Spleen (tissue), 11 donors: ENCODE data around the gene CHST15. TPM values are rescaled to one million over a fixed set of nuclear protein-coding genes. Genes with fewer than 3 reads are reported as not detected.

ENCODE experiments used
- DNase-seq: peaks from one replicate; pipeline ENCODE4 v3.0.0-alpha.2; 2020
- H3K27ac ChIP-seq, 8 donors: fragments of 200-600 bp; sonication (generic) in 7 of 8; 1 replicate in 4 of 8; 2 replicates in 4 of 8; pipeline versions ENCODE4 v1.5.0 to v1.8.0; 2016 to 2021; ENCODE audit warnings: inconsistent platforms in 4 of 8, mild to moderate bottlenecking in 4 of 8, moderate library complexity in 1 of 8
- H3K27me3 ChIP-seq, 7 donors: fragments of 200-600 bp; sonication (generic) in 6 of 7; replicated peaks in 1 of 7; 1 replicate in 4 of 7; 2 replicates in 3 of 7; pipeline versions ENCODE4 v1.5.0 to v1.8.0; 2016 to 2021; ENCODE audit warnings: inconsistent platforms in 3 of 7, mild to moderate bottlenecking in 1 of 7
- H3K36me3 ChIP-seq, 6 donors: fragments of 200-600 bp; sonication (generic) in 5 of 6; 1 replicate in 4 of 6; 2 replicates in 2 of 6; pipeline versions ENCODE4 v1.5.0 to v1.8.0; 2016 to 2021; ENCODE audit warnings: inconsistent platforms in 2 of 6
- H3K4me1 ChIP-seq, 6 donors: fragments of 200-600 bp; sonication (generic) in 5 of 6; 1 replicate in 3 of 6; 2 replicates in 3 of 6; pipeline versions ENCODE4 v1.5.0 to v1.8.0; 2016 to 2021; ENCODE audit warnings: inconsistent platforms in 3 of 6
- H3K4me3 ChIP-seq, 8 donors: fragments of 200-600 bp; sonication (generic) in 7 of 8; 1 replicate in 4 of 8; 2 replicates in 4 of 8; pipeline versions ENCODE4 v1.5.0 to v1.8.0; 2016 to 2021; ENCODE audit warnings: inconsistent platforms in 4 of 8, mild to moderate bottlenecking in 4 of 8, moderate library complexity in 2 of 8
- H3K9me3 ChIP-seq, 8 donors: fragments of 200-600 bp; sonication (generic) in 7 of 8; 1 replicate in 4 of 8; 2 replicates in 4 of 8; pipeline versions ENCODE4 v1.5.0 to v1.8.0; 2016 to 2021; ENCODE audit warnings: inconsistent platforms in 4 of 8
- POLR2A ChIP-seq, 3 donors: fragments of 450-650 bp; IDR thresholded peaks; one replicate each; pipeline ENCODE4 v1.5.1; 2017; ENCODE audit warnings: antibody characterized with exemption in 3 of 3, mild to moderate bottlenecking in 1 of 3
- POLR2AphosphoS5 ChIP-seq, 3 donors: sonication (generic); formaldehyde crosslinking; IDR thresholded peaks; one replicate each; pipeline ENCODE4 v1.5.1; 2017; ENCODE audit warnings: antibody characterized with exemption in 3 of 3
- WGBS, 5 donors: extraction: QIAGEN DNeasy Blood & Tissue Kit in 3 of 5; methylation state at CpG; one replicate each; pipeline versions ENCODE4 v1.1.5 to v1.1.7; 2013 to 2018; 5-methylcytosine and 5-hydroxymethylcytosine counted together
- intact Hi-C: fragments of 100-400 bp; cut with DNase I; formaldehyde crosslinking; loops from one replicate; pipeline ENCODE4 v1.15.0; 2023; ENCODE audit warnings: low total_unique reads
- polyA plus RNA-seq, 3 donors: library from polyadenylated mRNA; stranded (reverse); fragments of 200-250 nt; gene quantifications; one replicate each; pipeline ENCODE4 v1.2.1, GENCODE V29; 2013
- total RNA-seq, 7 donors: library from RNA; depleted of rRNA in 3 of 7; stranded (reverse); fragments of >200 nt in 3 of 7; fragmentation: NEBNext Ultra II Directional in 4 of 7; extraction: Animal tissue kit (Norgen Biotek cat#: 25700) in 4 of 7; gene quantifications; one replicate each; pipeline versions ENCODE4 v1.1.0 to v1.2.1, GENCODE V29; 2016 to 2021
- TF ChIP-seq, protein P1 (sequence below), 11 experiments: fragments of 200-600 bp in 7 of 11; fragments of 450-650 bp in 4 of 11; sonication (generic) in 4 of 11; IDR thresholded peaks in 8 of 11; conservative IDR thresholded peaks in 3 of 11; 1 replicate in 7 of 11; 2 replicates in 4 of 11; pipeline versions ENCODE4 v1.4.0 to v1.8.0; 2016 to 2021; ENCODE audit warnings: antibody characterized with exemption in 11 of 11, inconsistent platforms in 4 of 11, mild to moderate bottlenecking in 1 of 11
- donor health status: healthy with polysubstance abuse.
- donor health status: DM: no; HTN: no; CAD: no; lungs with moderate emphysema.
- donor health status: DM: no; HTN: no; CAD: no.
- donor health status: Bipolar disorder and iron deficiency.
- donor health status: healthy.
- donor health status: DM: no; HTN: no; CAD: no.
- donor health status: DM: yes; HTN: yes; CAD: no.

The CHST15 gene
- total and polyA plus RNA-seq, 10 donors, result 6.1 to 133 (median 102) TPM

DNA sequence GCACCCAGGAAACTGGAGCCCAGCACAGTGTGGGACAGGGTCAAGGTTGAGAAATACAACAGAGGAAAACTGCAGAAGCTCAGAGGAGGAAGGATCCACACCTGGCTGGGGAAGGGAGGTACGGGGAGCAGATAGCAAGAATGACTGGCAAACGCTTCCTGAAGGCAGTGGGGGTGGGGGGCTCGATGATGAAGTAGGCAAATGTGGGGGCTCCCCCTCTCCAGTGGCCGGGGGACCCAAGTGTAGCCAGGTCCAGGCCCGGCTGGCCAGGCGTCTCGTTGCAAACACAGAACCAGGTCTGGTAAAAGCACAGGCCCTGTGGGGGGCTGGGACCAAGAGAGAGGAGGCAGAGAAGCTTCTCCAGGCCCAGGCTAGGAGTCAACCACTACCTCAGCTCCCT is 7.7 kb downstream of the CHST15 start:
- no peak for TF ChIP-seq POLR2AphosphoS5 (IDR thresholded peaks at IDR 0.05)
- TF ChIP-seq POLR2A (IDR thresholded peaks at IDR 0.05), result no peak
- TF ChIP-seq, protein P1, sequence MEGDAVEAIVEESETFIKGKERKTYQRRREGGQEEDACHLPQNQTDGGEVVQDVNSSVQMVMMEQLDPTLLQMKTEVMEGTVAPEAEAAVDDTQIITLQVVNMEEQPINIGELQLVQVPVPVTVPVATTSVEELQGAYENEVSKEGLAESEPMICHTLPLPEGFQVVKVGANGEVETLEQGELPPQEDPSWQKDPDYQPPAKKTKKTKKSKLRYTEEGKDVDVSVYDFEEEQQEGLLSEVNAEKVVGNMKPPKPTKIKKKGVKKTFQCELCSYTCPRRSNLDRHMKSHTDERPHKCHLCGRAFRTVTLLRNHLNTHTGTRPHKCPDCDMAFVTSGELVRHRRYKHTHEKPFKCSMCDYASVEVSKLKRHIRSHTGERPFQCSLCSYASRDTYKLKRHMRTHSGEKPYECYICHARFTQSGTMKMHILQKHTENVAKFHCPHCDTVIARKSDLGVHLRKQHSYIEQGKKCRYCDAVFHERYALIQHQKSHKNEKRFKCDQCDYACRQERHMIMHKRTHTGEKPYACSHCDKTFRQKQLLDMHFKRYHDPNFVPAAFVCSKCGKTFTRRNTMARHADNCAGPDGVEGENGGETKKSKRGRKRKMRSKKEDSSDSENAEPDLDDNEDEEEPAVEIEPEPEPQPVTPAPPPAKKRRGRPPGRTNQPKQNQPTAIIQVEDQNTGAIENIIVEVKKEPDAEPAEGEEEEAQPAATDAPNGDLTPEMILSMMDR (IDR thresholded peaks at IDR 0.05 in 8 of 11, conservative IDR thresholded peaks at IDR 0.05 in 3 of 11), result no peak
- H3K4me3 ChIP-seq, result peak overlapping the region in 1 of 8 donors; percentile 0
- intact Hi-C loops, result no loop called here
- no peak for DNase-seq
- H3K4me1 ChIP-seq, result peaks cover 5 to 98% (median 44%) of the 10 kb centered on the region in 6 donors
- peak overlapping the region in 5 of 8 donors; percentile 23 to 99 (median 94) for H3K27ac ChIP-seq
- peaks cover 0 to 3% (median 0%) of the 10 kb centered on the region in 7 donors for H3K27me3 ChIP-seq
- H3K9me3 ChIP-seq, result no peaks in the 10 kb centered on the region
- 62 to 75% (median 67%) methylated on average over 7 of the region's 7 CpGs for WGBS, 5 donors
- H3K36me3 ChIP-seq, result peaks cover 0 to 56% (median 0%) of the 10 kb centered on the region in 6 donors

DNA sequence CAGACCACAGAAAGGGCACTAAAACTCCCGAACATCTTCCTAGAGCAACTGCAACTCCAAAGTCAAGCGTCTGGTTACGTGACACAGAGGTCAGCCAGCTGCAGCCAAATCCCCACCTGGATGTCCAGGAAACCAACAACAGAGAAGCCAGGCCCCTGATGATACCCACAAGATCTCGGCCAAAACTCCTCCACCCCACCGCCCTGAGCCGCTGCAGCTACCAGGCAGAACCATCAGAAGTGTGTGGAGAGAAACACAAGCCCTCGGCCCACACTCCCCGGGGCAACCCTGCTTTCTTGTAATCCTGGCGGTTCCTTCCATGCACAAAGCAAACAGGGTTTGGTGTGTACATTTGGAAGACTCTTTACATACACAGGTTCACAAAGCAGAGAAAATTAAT is 8.7 kb downstream of the CHST15 start:
- 59 to 77% (median 71%) methylated on average over 8 to 9 of the region's 9 CpGs for WGBS, 5 donors
- H3K36me3 ChIP-seq, result peaks cover 0 to 63% (median 0%) of the 10 kb centered on the region in 6 donors
- H3K4me1 ChIP-seq, result peaks cover 10 to 98% (median 48%) of the 10 kb centered on the region in 6 donors
- no peaks in the 10 kb centered on the region for H3K27me3 ChIP-seq
- intact Hi-C loops, result no loop called here
- TF ChIP-seq POLR2A (IDR thresholded peaks at IDR 0.05), result no peak
- peak in 1 of 3 donors; percentile 22 for TF ChIP-seq POLR2AphosphoS5 (IDR thresholded peaks at IDR 0.05)
- TF ChIP-seq, protein P1 (IDR thresholded peaks at IDR 0.05 in 8 of 11, conservative IDR thresholded peaks at IDR 0.05 in 3 of 11), result no peak
- no peak for DNase-seq
- H3K9me3 ChIP-seq, result no peaks in the 10 kb centered on the region
- H3K27ac ChIP-seq, result peak overlapping the region in 5 of 8 donors; percentile 67 to 99 (median 94)
- H3K4me3 ChIP-seq, result no peak overlapping the region

DNA sequence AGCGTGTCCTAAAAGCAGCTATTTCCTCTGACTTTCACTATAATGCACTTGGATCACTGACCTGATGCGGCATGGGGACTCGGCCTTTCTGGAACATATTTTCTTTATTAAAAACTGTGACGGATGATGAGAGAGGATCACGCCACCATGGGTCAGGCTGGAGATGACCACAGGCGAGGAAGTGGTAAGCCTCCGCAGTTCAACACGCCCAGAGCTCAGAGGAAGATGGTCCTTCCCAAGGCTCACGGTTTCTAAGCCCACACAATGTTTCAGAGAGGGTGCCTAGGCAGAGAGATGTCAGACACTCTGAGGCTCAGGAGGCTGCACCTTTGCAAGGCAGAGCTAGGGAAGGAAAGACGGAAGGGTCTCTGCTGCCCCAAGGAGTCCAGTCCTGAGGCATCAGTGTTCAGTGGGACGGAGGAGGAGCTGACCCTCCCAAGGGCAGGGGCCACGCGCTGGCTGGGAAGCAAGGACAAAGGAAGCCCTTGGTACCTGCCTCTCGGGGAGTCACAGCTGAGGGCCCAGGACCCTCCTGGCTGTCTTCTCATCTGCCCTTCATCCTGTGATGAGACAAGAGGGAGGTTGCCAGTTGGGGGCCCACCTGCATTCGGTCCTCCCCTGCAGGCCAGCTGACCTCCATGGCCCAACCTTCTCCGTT is 9.5 kb downstream of the CHST15 start:
- no peak for DNase-seq
- 65 to 82% (median 71%) methylated on average over 11 to 16 of the region's 16 CpGs for WGBS, 5 donors
- H3K27me3 ChIP-seq, result no peaks in the 10 kb centered on the region
- no peaks in the 10 kb centered on the region for H3K9me3 ChIP-seq
- no peak overlapping the region for H3K4me3 ChIP-seq
- H3K4me1 ChIP-seq, result peaks cover 11 to 98% (median 49%) of the 10 kb centered on the region in 6 donors
- H3K27ac ChIP-seq, result peak overlapping the region in 7 of 8 donors; percentile 46 to 99 (median 77)
- H3K36me3 ChIP-seq, result peaks cover 0 to 56% (median 0%) of the 10 kb centered on the region in 6 donors
- TF ChIP-seq POLR2AphosphoS5 (IDR thresholded peaks at IDR 0.05) (peak; percentile 43 to 76 (median 63)), POLR2A (IDR thresholded peaks at IDR 0.05) (no peak)
- intact Hi-C loops, result no loop called here

GRCh38 chr10:124083047-124083739 is 10.2 kb downstream of the CHST15 start:
- no peaks in the 10 kb centered on the region for H3K9me3 ChIP-seq
- intact Hi-C loops, result no loop called here
- 78 to 87% (median 83%) methylated on average over 10 of the region's 10 CpGs for WGBS, 5 donors
- H3K4me1 ChIP-seq, result peaks cover 11 to 98% (median 52%) of the 10 kb centered on the region in 6 donors
- TF ChIP-seq, protein P1 (IDR thresholded peaks at IDR 0.05 in 8 of 11, conservative IDR thresholded peaks at IDR 0.05 in 3 of 11), result no peak
- TF ChIP-seq POLR2AphosphoS5 (IDR thresholded peaks at IDR 0.05), result no peak
- TF ChIP-seq POLR2A (IDR thresholded peaks at IDR 0.05), result no peak
- H3K36me3 ChIP-seq, result peaks cover 0 to 56% (median 0%) of the 10 kb centered on the region in 6 donors
- no peaks in the 10 kb centered on the region for H3K27me3 ChIP-seq
- H3K27ac ChIP-seq, result peak overlapping the region in 6 of 8 donors; percentile 46 to 99 (median 86)
- DNase-seq, result no peak
- H3K4me3 ChIP-seq, result no peak overlapping the region
